ENCODE data around the gene DOC2A. TPM values are rescaled to one million over a fixed set of nuclear protein-coding genes. Genes with fewer than 3 reads are reported as not detected.

The DOC2A gene
- total RNA-seq, 1 donor from 2014 or later = 0.33 TPM

- Histone ChIP-seq H3K27me3 (ENCODE audit: control insufficient read depth, insufficient read depth, low read length) (peaks cover 63% of the 10 kb centered on the region), H3K36me3 (ENCODE audit: control insufficient read depth, insufficient read depth, low read length) (no peaks in the 10 kb centered on the region), H3K4me3 (ENCODE audit: low read depth, low read length) (no peak overlapping the region)
- DNase-seq (ENCODE audit: low read depth) = no peak
- TF ChIP-seq, protein P1, sequence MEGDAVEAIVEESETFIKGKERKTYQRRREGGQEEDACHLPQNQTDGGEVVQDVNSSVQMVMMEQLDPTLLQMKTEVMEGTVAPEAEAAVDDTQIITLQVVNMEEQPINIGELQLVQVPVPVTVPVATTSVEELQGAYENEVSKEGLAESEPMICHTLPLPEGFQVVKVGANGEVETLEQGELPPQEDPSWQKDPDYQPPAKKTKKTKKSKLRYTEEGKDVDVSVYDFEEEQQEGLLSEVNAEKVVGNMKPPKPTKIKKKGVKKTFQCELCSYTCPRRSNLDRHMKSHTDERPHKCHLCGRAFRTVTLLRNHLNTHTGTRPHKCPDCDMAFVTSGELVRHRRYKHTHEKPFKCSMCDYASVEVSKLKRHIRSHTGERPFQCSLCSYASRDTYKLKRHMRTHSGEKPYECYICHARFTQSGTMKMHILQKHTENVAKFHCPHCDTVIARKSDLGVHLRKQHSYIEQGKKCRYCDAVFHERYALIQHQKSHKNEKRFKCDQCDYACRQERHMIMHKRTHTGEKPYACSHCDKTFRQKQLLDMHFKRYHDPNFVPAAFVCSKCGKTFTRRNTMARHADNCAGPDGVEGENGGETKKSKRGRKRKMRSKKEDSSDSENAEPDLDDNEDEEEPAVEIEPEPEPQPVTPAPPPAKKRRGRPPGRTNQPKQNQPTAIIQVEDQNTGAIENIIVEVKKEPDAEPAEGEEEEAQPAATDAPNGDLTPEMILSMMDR (IDR thresholded peaks at IDR 0.05; ENCODE audit: insufficient read depth, low read length, poor library complexity, severe bottlenecking) = no peak
Observed at GRCh38 chr16:30030011-30030685, 19.3 kb upstream of the DOC2A start.

DNA sequence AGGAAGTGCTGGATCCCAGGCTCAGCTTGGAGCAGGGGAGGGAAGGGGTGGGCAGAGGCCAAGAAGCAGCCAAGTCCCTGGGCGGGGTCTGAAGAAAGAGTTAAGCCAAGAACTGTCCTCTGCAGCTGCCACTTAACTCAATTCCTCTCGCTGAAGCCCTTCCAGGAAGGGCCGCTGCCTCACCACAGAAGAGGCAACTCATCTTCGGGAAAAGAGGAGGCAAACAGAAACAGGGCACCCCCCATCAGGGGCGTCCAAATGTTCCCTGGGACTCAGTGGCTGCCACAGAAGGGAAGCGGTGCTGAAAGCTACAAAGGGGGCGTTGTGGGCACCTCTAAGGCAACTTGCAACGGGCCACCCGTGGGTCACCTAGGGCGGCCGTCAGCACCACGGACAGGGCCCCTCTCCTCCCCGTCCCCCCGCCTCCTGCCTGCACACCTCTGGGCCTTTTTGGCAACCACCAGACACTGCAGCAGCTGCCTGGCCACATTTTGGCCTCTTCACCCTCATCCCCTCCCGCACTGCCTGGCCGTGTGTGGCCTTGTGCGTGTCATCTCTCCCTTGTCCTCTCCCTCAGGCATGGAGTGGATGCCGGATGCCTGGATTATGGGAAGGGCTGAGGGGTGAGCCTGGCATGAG, 17.7 kb upstream of the DOC2A start:
- Histone ChIP-seq H3K27me3 (ENCODE audit: control insufficient read depth, insufficient read depth, low read length) (peaks cover 65% of the 10 kb centered on the region), H3K4me3 (ENCODE audit: low read depth, low read length) (no peak overlapping the region), H3K36me3 (ENCODE audit: control insufficient read depth, insufficient read depth, low read length) (no peaks in the 10 kb centered on the region)
- TF ChIP-seq, protein P1 (IDR thresholded peaks at IDR 0.05; ENCODE audit: insufficient read depth, low read length, poor library complexity, severe bottlenecking) = no peak
- DNase-seq (ENCODE audit: low read depth) = no peak

DNA sequence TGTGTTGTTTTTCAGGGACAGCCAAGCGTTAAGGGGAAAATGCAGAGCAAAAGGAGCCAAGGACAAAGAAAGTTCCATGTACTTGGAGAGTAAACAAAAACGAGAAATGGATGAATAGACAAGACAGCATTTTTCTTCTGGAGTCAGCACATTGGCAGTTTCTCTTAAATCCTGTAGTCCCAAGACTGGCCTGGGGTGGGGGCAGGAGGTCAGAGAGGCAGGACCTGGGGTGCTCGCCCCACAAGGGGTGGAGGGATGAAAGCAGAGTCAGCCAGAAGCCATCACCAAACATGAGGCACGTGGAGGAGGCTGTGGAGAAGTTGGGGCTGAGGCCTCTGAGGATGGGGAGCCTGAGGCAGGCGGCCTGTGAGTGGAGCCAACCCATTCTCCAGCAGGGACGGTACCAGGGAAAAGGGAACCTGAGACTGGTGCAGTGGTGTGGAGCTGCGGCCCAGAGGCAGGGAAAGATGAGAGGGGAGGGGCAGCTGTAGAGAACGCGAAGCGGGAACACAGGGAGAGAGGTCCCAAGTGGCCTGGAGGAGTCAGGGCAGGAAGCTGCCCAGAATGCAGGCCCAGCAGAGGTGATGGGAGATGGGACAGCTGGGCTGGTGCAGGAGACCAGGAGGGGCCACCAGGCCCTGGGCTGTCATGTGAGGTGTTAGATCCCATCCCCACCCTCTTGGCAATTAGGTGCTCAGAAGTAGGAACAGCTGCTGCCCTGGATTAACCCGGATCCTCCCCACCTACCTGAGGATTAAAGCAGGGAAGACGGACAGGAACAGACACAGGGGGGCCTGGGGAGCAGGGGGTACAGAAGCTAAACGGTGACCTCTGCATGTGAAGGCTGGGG, 17.0 kb upstream of the DOC2A start:
- no peak overlapping the region for H3K4me3 ChIP-seq (ENCODE audit: low read depth, low read length)
- H3K36me3 ChIP-seq (ENCODE audit: control insufficient read depth, insufficient read depth, low read length) = no peaks in the 10 kb centered on the region
- H3K27me3 ChIP-seq (ENCODE audit: control insufficient read depth, insufficient read depth, low read length) = peaks cover 62% of the 10 kb centered on the region
- no peak for DNase-seq (ENCODE audit: low read depth)
- TF ChIP-seq, protein P1 (IDR thresholded peaks at IDR 0.05; ENCODE audit: insufficient read depth, low read length, poor library complexity, severe bottlenecking) = no peak

- no peak overlapping the region for H3K4me3 ChIP-seq (ENCODE audit: low read depth, low read length)
- peaks cover 55% of the 10 kb centered on the region for H3K27me3 ChIP-seq (ENCODE audit: control insufficient read depth, insufficient read depth, low read length)
- TF ChIP-seq, protein P1 (IDR thresholded peaks at IDR 0.05; ENCODE audit: insufficient read depth, low read length, poor library complexity, severe bottlenecking) = no peak
- H3K36me3 ChIP-seq (ENCODE audit: control insufficient read depth, insufficient read depth, low read length) = no peaks in the 10 kb centered on the region
- no peak for DNase-seq (ENCODE audit: low read depth)
Observed at GRCh38 chr16:30026449-30026848, 15.6 kb upstream of the DOC2A start.

DNA sequence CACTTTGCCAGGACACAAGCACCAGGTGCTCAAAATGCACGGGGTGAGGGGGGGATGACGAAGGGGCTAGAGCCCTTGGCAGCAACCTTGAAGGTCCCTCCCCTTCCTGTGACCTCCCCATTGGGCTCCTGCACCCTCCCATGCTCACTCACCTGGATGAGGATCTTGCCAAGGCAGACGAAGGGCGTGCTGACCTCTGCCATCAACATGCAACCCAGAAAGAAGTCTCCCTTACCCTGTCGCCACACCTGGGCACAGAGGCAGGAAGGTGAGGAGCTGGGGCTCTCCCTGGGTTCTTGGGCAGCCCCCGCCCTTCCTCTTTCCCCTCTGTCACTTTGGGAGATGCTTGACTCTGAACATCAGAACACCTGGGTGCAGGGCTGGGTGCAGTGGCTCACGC, 14.7 kb upstream of the DOC2A start:
- TF ChIP-seq, protein P1 (IDR thresholded peaks at IDR 0.05; ENCODE audit: insufficient read depth, low read length, poor library complexity, severe bottlenecking) = no peak
- peaks cover 47% of the 10 kb centered on the region for H3K27me3 ChIP-seq (ENCODE audit: control insufficient read depth, insufficient read depth, low read length)
- no peak overlapping the region for H3K4me3 ChIP-seq (ENCODE audit: low read depth, low read length)
- H3K36me3 ChIP-seq (ENCODE audit: control insufficient read depth, insufficient read depth, low read length) = no peaks in the 10 kb centered on the region
- DNase-seq (ENCODE audit: low read depth) = no peak

Data from kidney epithelial cell (primary cell).